ENCODE results near the gene MAPK8IP1.
"Not testable (repeated sequence)": the region's sequence is repeated elsewhere in the genome, so short reads cannot be mapped to it uniquely, and the experiment has no call there.

MAPK8IP1 gene

GRCh38 chr11:45894555-45895247 lies 9.2 kb downstream of the MAPK8IP1 start:
- no peak for DNase-seq

- DNase-seq, result no peak
Observed at GRCh38 chr11:45895553-45896259, 10.3 kb downstream of the MAPK8IP1 start.

- DNase-seq, result no peak
Observed at GRCh38 chr11:45896422-45896984, 11.1 kb downstream of the MAPK8IP1 start.

GRCh38 chr11:45897556-45897955 lies 12.1 kb downstream of the MAPK8IP1 start:
- no peak for DNase-seq

GRCh38 chr11:45899086-45899447 lies 13.6 kb downstream of the MAPK8IP1 start:
- no peak for DNase-seq

GRCh38 chr11:45899448-45900174 lies 14.2 kb downstream of the MAPK8IP1 start:
- DNase-seq, result peak; percentile 87

- not testable (repeated sequence) for DNase-seq
Observed at GRCh38 chr11:45900175-45900800, 14.8 kb downstream of the MAPK8IP1 start.

- DNase-seq, result no peak
Observed at GRCh38 chr11:45900916-45901617, 15.6 kb downstream of the MAPK8IP1 start.

GRCh38 chr11:45901626-45902025 lies 16.2 kb downstream of the MAPK8IP1 start:
- no peak for DNase-seq

- no peak for DNase-seq
Observed at GRCh38 chr11:45902452-45903380, 17.3 kb downstream of the MAPK8IP1 start.

GRCh38 chr11:45904309-45904915 lies 19.0 kb downstream of the MAPK8IP1 start:
- DNase-seq, result no peak

GRCh38 chr11:45905095-45905494 lies 19.6 kb downstream of the MAPK8IP1 start:
- DNase-seq, result no peak

GRCh38 chr11:45905576-45905975 lies 20.1 kb downstream of the MAPK8IP1 start:
- DNase-seq, result not testable (repeated sequence)

GRCh38 chr11:45906096-45906682 lies 20.7 kb downstream of the MAPK8IP1 start:
- DNase-seq, result no peak

GRCh38 chr11:45906965-45907611 lies 21.6 kb downstream of the MAPK8IP1 start, which contains the start of gene FREY1:
FREY1 (minus strand) TSS chr11:45907271; CDS start chr11:45907245, 26 bp downstream.
- DNase-seq, result no peak

GRCh38 chr11:45907911-45908370 lies 22.5 kb downstream of the MAPK8IP1 start:
- DNase-seq, result no peak

- no peak for DNase-seq
Observed at GRCh38 chr11:45909594-45910475, 24.4 kb downstream of the MAPK8IP1 start.

- no peak for DNase-seq
Observed at GRCh38 chr11:45910623-45911022, 25.2 kb downstream of the MAPK8IP1 start.

GRCh38 chr11:45913514-45913913 lies 28.1 kb downstream of the MAPK8IP1 start:
- DNase-seq, result no peak
